Immature natural killer cell (primary cell): ENCODE measurements around the gene YJEFN3. TPM values are rescaled to one million over a fixed set of nuclear protein-coding genes. Genes with fewer than 3 reads are reported as not detected.

Source experiments
- DNase-seq, 3 donors: peaks; one replicate each; pipeline ENCODE4 v3.0.0; 2022; ENCODE audit warnings: mixed read lengths in 1 of 3
- H3K27ac Mint-ChIP-seq, 6 donors: one replicate each; pipeline ENCODE4 v1.8.0; 2020; ENCODE audit warnings: mixed read lengths in 6 of 6, mild to moderate bottlenecking in 5 of 6, inconsistent platforms in 4 of 6, moderate library complexity in 3 of 6
- H3K27me3 Mint-ChIP-seq, 3 donors: one replicate each; pipeline ENCODE4 v1.8.0; 2020 to 2021; ENCODE audit warnings: low read depth in 3 of 3, mild to moderate bottlenecking in 3 of 3, mixed read lengths in 3 of 3, moderate library complexity in 3 of 3, inconsistent platforms in 1 of 3
- H3K36me3 Mint-ChIP-seq, 3 donors: one replicate each; pipeline ENCODE4 v1.8.0; 2020; ENCODE audit warnings: mixed read lengths in 3 of 3, inconsistent platforms in 2 of 3, mild to moderate bottlenecking in 2 of 3
- H3K4me1 Mint-ChIP-seq, 2 donors: one replicate each; pipeline ENCODE4 v1.8.0; 2020; ENCODE audit warnings: inconsistent platforms in 2 of 2, mild to moderate bottlenecking in 2 of 2, mixed read lengths in 2 of 2, moderate library complexity in 1 of 2
- H3K4me3 Mint-ChIP-seq, 5 donors: one replicate each; pipeline ENCODE4 v1.8.0; 2020; ENCODE audit warnings: mild to moderate bottlenecking in 5 of 5, mixed read lengths in 5 of 5, inconsistent platforms in 3 of 5, moderate library complexity in 3 of 5
- H3K9me3 Mint-ChIP-seq, 6 donors: one replicate each; pipeline ENCODE4 v1.8.0; 2020; ENCODE audit warnings: mild to moderate bottlenecking in 6 of 6, mixed read lengths in 6 of 6, inconsistent platforms in 4 of 6, moderate library complexity in 3 of 6
- polyA plus RNA-seq, 3 donors: library from polyadenylated mRNA; unstranded; fragments of 300-500 nt; fragmentation: Illumina TruSeq; gene quantifications; one replicate each; pipeline ENCODE4 v1.2.3, GENCODE V29; 2021

Gene YJEFN3
- polyA plus RNA-seq, 3 donors from 2014 or later = 0.21 TPM; not detected in 2

DNA sequence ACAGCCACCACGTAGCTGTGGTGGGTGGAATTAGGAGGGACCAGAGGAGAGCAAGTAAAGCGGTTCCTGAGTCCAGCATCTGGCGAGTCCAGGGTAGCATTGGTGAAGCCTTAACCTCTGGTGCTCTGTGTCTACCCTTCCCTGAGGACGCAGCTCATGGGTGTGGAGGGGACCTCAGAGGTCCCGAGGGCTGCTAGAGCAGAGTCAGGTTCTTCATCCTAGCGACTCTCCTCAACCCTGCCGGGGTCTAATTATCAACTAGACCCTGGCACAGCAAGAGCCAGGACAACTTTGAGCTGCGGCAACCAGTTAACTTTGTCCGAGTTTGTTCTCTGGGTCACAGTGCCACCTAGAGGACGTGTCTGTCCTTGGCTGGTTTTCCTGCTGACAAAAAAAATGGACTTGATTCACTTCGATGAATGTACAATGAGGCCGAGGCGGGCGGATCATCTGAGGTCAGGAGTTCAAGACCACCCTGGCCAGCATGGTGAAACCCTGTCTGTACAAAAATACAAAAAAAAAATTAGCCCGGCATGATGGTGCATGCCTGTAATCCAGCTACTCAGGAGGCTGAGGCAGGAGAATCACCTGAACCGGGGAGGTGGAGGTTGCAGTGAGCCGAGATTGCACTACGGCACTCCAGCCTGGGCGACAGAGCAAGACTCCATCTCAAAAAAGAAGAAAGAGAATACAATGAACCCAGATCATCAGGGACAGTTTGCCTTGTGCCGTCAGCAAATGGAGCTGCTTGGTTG lies 38.3 kb upstream of the YJEFN3 start:
- peak; percentile 76 to 82 (median 79) for DNase-seq
- Mint-ChIP-seq H3K27me3 (peaks cover 3 to 44% (median 21%) of the 10 kb centered on the region in 3 donors), H3K36me3 (peaks cover 0 to 4% (median 3%) of the 10 kb centered on the region in 3 donors), H3K4me3 (peak overlapping the region; percentile 75 to 88 (median 78)), H3K9me3 (no peaks in the 10 kb centered on the region), H3K4me1 (peaks cover 43 to 47% of the 10 kb centered on the region in 2 donors), H3K27ac (peak overlapping the region; percentile 94 to 98 (median 98))

DNA sequence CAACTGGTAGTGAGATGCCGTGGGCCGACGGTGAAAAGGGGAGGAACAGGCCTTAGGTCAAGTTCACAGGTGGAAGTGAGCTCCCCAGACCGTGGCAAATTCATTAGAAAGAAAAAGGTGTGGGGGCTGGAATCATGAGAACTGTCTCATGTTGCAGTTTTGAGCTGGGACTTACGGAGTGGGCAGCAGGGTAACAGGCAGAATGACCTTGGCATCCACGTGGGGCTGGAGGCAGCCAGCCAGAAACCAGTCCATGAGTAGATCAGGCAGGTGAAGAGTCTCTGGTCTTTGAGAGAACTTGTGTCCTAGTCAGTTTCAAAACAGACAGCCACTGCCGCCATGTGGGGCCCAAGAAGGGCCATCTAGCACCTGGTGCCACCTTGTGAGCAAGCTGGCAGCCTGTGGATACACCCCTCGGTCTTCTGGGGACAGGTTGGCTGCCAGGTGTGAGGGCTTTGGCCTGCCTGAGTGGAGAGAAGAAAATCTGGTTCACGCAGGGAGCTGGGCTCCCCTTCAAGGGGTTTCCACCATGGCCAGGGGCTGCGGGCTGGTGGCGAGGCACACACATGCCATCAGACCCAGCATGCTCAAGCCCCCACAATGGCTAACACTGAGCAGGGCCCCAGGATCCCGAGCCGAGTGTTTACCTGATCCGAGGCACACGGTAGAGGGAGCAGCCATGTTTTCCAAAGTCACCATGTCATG lies 37.2 kb upstream of the YJEFN3 start:
- H3K36me3 Mint-ChIP-seq = peaks cover 0 to 4% (median 3%) of the 10 kb centered on the region in 3 donors
- peaks cover 39 to 42% of the 10 kb centered on the region in 2 donors for H3K4me1 Mint-ChIP-seq
- H3K27ac Mint-ChIP-seq = peak overlapping the region in 3 of 6 donors; percentile 4 to 98 (median 50)
- H3K4me3 Mint-ChIP-seq = no peak overlapping the region
- no peaks in the 10 kb centered on the region for H3K9me3 Mint-ChIP-seq
- peaks cover 5 to 45% (median 21%) of the 10 kb centered on the region in 3 donors for H3K27me3 Mint-ChIP-seq
- DNase-seq = no peak

DNA sequence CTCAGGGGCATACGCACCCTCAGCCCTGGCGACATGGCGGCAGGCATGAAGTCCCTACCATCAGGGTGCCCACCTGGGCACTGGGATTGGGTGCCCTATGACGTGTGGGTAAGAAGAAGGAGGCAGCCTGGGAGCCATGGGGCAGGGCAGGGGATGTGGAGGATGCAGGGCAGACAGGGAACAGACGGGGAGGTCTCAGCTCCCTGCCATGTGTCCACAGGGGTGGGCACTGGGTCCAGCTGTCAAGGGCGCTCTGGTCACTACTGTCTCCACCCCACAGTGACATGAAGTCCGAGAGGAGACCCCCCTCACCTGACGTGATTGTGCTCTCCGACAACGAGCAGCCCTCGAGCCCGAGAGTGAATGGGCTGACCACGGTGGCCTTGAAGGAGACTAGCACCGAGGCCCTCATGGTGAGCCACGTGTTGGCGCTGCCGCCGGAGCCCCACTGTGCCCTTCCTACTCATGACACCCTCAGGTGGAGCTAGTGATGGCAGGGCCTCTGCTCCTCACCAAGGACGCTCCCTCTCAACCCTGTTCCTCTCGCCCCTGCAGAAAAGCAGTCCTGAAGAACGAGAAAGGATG lies 36.6 kb upstream of the YJEFN3 start:
- Mint-ChIP-seq H3K36me3 (peaks cover 0 to 9% (median 4%) of the 10 kb centered on the region in 3 donors), H3K4me3 (no peak overlapping the region), H3K27me3 (peaks cover 5 to 44% (median 19%) of the 10 kb centered on the region in 3 donors), H3K27ac (peak overlapping the region in 2 of 6 donors; percentile 9 to 45), H3K9me3 (no peaks in the 10 kb centered on the region), H3K4me1 (peaks cover 44% of the 10 kb centered on the region in 2 donors)
- DNase-seq = no peak

DNA sequence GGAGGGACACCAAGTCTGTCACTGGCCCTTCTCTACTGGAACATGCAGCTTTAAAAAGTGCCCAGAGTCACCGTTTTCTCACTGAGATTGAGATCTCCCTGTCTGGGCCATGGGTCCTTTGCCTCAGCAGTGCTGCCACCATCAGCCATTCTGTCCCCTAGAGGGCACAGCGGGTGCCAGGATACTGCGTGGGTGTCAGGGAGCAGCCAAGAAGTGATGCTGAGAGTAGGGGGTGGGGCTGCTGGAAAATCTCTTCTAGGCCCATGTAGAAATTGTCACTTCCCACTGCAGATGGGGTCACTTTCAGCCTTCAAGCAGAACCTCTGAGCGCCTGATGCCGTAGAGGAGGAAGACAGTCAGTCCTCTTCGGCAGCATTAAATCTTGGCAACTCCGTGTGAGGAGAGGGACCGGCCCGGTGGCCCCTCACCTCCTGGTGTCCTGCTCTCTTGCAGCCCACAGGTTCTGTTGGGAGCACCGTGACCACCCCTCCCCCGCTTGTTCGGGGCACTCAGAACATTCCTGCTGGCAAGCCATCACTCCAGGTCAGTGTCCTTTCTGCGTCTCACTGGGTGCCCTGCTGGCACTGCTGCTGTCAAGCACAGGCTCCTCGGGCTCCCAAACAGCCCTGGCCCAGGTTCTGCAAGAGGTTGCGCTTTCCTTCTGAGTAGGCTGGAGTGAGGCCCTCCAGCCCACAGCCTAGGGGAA lies 34.7 kb upstream of the YJEFN3 start:
- peak overlapping the region in 2 of 6 donors; percentile 49 to 64 for H3K27ac Mint-ChIP-seq
- no peak overlapping the region for H3K4me3 Mint-ChIP-seq
- no peak for DNase-seq
- H3K4me1 Mint-ChIP-seq = peaks cover 27 to 33% of the 10 kb centered on the region in 2 donors
- H3K9me3 Mint-ChIP-seq = no peaks in the 10 kb centered on the region
- H3K36me3 Mint-ChIP-seq = peaks cover 0 to 11% (median 4%) of the 10 kb centered on the region in 3 donors
- H3K27me3 Mint-ChIP-seq = peaks cover 5 to 37% (median 13%) of the 10 kb centered on the region in 3 donors

DNA sequence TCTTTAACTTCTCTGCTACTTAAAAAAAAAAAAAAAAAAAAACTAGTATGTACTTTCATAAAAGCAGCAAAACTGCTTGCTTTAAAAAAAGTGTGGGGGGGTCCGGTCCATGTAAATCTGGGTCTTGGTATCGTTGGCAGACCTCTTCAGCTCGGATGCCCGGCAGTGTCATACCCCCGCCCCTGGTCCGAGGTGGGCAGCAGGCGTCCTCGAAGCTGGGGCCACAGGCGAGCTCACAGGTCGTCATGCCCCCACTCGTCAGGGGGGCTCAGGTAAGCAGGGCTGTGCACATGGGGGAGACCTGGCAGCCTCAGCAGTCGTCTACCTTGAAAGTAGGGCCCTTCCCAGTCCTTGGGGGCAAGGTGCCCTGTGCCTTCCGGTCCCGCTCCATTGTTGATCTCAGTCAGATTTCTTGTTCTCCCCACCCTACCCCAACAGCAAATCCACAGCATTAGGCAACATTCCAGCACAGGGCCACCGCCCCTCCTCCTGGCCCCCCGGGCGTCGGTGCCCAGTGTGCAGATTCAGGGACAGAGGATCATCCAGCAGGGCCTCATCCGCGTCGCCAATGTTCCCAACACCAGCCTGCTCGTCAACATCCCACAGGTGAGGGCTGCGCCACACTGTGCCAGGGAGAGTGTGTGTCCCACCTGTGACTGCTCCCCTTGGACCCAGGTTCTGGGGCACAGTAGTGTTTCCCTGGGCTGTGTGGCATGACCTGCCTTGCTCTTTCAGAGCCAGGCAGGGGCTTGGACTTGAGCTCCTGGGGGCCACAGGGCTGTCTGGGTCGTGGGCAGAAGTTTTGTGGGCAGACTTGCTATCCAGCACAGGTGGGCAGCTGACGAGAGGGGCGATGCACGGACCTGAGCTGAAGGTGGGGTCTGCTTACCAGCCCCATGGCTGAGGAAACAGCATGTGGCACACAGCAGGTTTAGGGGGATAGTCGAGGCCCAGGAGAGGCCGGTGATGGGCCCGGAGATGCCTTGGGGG lies 32.8 kb upstream of the YJEFN3 start:
- no peak for DNase-seq
- Mint-ChIP-seq H3K4me3 (no peak overlapping the region), H3K36me3 (peaks cover 0 to 10% (median 4%) of the 10 kb centered on the region in 3 donors), H3K27ac (peak overlapping the region in 2 of 6 donors; percentile 12 to 35), H3K9me3 (no peaks in the 10 kb centered on the region), H3K4me1 (peaks cover 8 to 14% of the 10 kb centered on the region in 2 donors), H3K27me3 (peaks cover 6 to 30% (median 9%) of the 10 kb centered on the region in 3 donors)

DNA sequence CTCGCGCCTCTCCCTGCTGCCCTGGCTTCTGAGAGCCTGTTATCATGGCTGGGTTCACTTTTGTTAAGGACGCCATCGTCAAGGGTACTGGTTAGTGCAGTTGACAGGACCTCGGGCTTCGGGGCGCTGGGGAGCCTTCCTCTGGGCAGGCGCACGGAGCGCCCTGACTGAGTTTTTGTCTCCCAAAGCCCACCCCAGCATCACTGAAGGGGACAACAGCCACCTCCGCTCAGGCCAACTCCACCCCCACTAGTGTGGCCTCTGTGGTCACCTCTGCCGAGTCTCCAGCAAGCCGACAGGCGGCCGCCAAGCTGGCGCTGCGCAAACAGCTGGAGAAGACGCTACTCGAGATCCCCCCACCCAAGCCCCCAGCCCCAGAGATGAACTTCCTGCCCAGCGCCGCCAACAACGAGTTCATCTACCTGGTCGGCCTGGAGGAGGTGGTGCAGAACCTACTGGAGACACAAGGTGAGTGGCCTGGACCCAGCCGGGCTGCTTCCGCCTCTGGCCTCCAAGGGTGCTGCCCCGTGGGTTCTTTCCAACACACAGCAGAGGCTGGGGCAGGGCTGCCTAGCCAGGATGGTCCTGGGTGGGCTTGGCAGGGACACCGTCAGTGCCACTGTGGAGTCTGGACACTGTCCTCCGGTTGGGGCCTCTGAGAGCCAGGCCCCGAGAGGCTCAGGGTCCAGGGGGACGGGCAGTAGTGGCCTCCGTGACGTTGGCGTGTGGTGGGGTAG lies 30.3 kb upstream of the YJEFN3 start:
- no peak for DNase-seq
- no peak overlapping the region for H3K4me3 Mint-ChIP-seq
- H3K4me1 Mint-ChIP-seq = peaks cover 6 to 14% of the 10 kb centered on the region in 2 donors
- peaks cover 10 to 24% (median 11%) of the 10 kb centered on the region in 3 donors for H3K36me3 Mint-ChIP-seq
- H3K27me3 Mint-ChIP-seq = peaks cover 4 to 22% (median 11%) of the 10 kb centered on the region in 3 donors
- no peak overlapping the region for H3K27ac Mint-ChIP-seq
- H3K9me3 Mint-ChIP-seq = peaks cover 0 to 2% (median 0%) of the 10 kb centered on the region in 6 donors

DNA sequence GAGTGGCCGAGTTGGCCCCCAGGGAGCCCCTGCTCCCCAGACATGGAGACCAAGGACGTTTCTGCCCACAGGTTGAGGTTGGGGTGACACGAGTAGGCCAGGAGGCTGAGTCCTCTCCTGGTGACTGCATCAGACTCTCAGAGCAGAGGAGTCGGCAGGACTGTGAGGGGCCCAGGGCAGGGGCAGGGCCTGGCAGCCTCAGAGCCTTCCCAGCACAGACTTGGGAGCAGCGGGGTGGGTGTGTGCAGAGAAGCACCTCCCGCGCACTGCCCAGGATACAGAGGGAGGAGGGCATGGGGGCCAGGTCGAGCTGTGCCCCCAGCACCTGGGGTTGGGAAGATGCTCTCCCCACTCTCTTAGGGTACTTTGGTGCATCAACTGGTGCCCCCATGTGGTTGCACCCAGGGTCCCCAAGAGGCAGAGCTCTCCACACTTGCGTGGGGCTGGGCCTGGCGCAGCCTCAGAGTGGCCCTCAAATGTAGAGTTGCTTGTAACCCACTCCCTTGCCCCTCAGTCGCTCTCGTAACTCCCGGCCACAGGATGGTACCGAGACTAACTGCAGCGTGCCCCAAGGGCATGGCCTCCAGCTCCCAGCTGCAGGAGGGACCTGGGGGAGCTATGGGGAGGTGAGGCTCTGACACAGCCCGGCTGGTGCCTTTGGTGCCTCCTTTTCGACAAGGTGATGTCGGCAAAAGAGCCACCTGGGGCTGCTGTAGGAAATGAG lies 29.3 kb upstream of the YJEFN3 start:
- Mint-ChIP-seq H3K27ac (peak overlapping the region in 1 of 6 donors; percentile 41), H3K27me3 (peaks cover 4 to 21% (median 13%) of the 10 kb centered on the region in 3 donors), H3K4me3 (no peak overlapping the region), H3K4me1 (peaks cover 6 to 14% of the 10 kb centered on the region in 2 donors), H3K9me3 (peaks cover 0 to 2% (median 0%) of the 10 kb centered on the region in 6 donors), H3K36me3 (peaks cover 13 to 31% (median 14%) of the 10 kb centered on the region in 3 donors)
- DNase-seq = no peak

DNA sequence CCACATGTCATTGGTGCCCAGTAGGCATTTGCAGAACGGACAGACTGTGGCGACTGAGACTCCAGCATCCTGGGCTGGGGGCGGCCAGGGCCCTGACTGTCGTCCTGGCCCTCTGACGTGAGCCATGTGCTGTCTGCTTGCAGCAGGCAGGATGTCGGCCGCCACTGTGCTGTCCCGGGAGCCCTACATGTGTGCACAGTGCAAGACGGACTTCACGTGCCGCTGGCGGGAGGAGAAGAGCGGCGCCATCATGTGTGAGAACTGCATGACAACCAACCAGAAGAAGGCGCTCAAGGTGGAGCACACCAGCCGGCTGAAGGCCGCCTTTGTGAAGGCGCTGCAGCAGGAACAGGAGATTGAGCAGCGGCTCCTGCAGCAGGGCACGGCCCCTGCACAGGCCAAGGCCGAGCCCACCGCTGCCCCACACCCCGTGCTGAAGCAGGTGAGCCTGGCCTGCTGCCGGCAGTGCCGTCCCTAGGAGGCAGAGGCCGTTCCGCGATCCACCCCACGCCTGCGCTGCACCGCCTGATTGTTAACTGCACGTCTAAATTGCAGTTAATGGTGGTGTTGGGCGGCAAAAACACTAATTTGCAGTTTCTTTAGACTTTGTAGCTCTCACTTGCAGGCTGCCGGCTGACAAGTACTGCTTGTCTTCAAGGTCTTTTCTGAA lies 27.6 kb upstream of the YJEFN3 start:
- Mint-ChIP-seq H3K27me3 (peaks cover 2 to 13% (median 10%) of the 10 kb centered on the region in 3 donors), H3K27ac (peak overlapping the region in 1 of 6 donors; percentile 40), H3K9me3 (peaks cover 0 to 2% (median 0%) of the 10 kb centered on the region in 6 donors), H3K36me3 (peaks cover 10 to 36% (median 13%) of the 10 kb centered on the region in 3 donors), H3K4me1 (peaks cover 6 to 12% of the 10 kb centered on the region in 2 donors), H3K4me3 (no peak overlapping the region)
- DNase-seq = no peak

DNA sequence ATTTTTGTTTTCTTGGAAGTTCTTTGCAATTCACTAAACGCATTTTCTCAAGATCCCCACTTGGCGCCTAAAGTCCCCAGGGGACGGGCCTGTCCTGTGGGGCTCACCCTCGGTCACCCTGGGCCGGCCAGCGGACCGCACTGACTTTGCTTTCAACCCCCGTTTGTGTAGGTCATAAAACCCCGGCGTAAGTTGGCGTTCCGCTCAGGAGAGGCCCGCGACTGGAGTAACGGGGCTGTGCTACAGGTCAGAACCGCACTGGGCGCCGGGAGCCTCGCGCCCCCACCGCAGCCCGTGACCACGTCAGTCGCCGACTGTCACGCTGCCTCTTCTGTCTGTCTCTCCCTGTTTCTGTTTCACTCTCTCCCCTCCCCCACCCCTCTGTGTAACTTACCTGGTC lies 26.9 kb upstream of the YJEFN3 start:
- DNase-seq = no peak
- Mint-ChIP-seq H3K36me3 (peaks cover 12 to 39% (median 13%) of the 10 kb centered on the region in 3 donors), H3K27me3 (peaks cover 2 to 15% (median 8%) of the 10 kb centered on the region in 3 donors), H3K4me1 (peaks cover 2 to 12% of the 10 kb centered on the region in 2 donors), H3K9me3 (peaks cover 0 to 2% (median 0%) of the 10 kb centered on the region in 6 donors), H3K27ac (peak overlapping the region in 1 of 6 donors; percentile 17), H3K4me3 (no peak overlapping the region)

DNA sequence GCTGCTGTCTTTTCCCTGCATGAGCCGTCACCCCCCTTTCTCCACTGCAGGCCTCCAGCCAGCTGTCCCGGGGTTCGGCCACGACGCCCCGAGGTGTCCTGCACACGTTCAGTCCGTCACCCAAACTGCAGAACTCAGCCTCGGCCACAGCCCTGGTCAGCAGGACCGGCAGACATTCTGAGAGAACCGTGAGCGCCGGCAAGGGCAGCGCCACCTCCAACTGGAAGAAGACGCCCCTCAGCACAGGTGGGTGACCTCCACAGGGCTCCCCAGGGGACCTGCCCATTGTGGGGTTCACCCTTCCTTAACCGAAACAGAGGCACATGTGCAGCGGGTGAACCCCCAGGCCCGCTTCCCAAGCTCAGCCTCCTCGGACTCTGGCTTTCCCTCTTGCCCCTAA lies 26.4 kb upstream of the YJEFN3 start:
- Mint-ChIP-seq H3K4me1 (peaks cover 0 to 7% of the 10 kb centered on the region in 2 donors), H3K27me3 (peaks cover 2 to 15% (median 8%) of the 10 kb centered on the region in 3 donors), H3K9me3 (peaks cover 0 to 2% (median 0%) of the 10 kb centered on the region in 6 donors), H3K36me3 (peaks cover 13 to 36% (median 15%) of the 10 kb centered on the region in 3 donors), H3K27ac (no peak overlapping the region), H3K4me3 (no peak overlapping the region)
- no peak for DNase-seq
